Fibroblast of peridontal ligament (primary cell): Measurements from ENCODE around the gene TAF11L13.

Experiments used
- DNase-seq: peaks from one replicate; pipeline ENCODE4 v3.0.0-alpha.2; 2010; ENCODE audit errors: extremely low read depth

The TAF11L13 gene

GRCh38 chr5:17679597-17680203 is 47.8 kb downstream of the TAF11L13 start:
- DNase-seq: no peak

DNA sequence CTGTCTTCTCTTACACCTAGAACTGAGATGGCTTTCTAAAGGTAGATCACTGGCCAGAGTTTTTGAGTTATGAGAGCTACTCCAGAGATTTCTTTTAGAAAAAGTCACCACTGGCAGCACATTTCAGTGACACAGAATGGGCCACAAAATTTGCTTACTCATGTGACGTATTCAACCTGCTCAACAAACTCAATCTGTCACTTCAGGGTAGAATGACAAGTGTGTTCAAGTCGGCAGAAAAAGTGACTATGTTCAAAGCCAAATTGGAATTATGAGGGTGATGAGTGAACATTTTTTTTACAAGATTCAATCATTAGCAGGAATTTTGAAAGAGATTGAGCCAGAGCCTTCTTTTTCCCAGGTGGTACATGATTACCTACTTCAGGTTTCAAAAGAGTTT is 48.8 kb downstream of the TAF11L13 start:
- no peak for DNase-seq
